Measurements from ENCODE around the gene RNF5. TPM values are rescaled to one million over a fixed set of nuclear protein-coding genes. Genes with fewer than 3 reads are reported as not detected.

Gene RNF5
- total RNA-seq, 4 donors from 2014 or later, result 74.5 to 117 (median 107) TPM

- no peak overlapping the region for H3K4me3 ChIP-seq
- no peak overlapping the region for H3K27ac ChIP-seq
- whole genome bisulfite sequencing, 2 donors, result 84 to 86% methylated on average over 1 of the region's 1 CpG
- peaks cover 0 to 19% (median 6%) of the 10 kb centered on the region in 4 donors for H3K4me1 ChIP-seq
- no peaks in the 10 kb centered on the region for H3K9me3 ChIP-seq
- no peaks in the 10 kb centered on the region for H3K27me3 ChIP-seq
- no peak for TF ChIP-seq EP300 (IDR thresholded peaks at IDR 0.05)
- TF ChIP-seq CTCF (IDR thresholded peaks at IDR 0.05), result no peak
- TF ChIP-seq POLR2A (IDR thresholded peaks at IDR 0.05), result no peak
- no peak for DNase-seq (ENCODE audit: low spot score in 2 of 2)
- H3K36me3 ChIP-seq, result peaks cover 0 to 10% (median 0%) of the 10 kb centered on the region in 3 donors
Observed at GRCh38 chr6:32146287-32146686, 31.9 kb upstream of the RNF5 start.

GRCh38 chr6:32146687-32147086, 31.5 kb upstream of the RNF5 start:
- no peak for DNase-seq (ENCODE audit: low spot score in 2 of 2)
- WGBS, 2 donors, result 35 to 39% methylated on average over 4 of the region's 4 CpGs
- no peak for TF ChIP-seq CTCF (IDR thresholded peaks at IDR 0.05)
- TF ChIP-seq POLR2A (IDR thresholded peaks at IDR 0.05), result no peak
- no peak for TF ChIP-seq EP300 (IDR thresholded peaks at IDR 0.05)
- Histone ChIP-seq H3K4me1 (peaks cover 0 to 22% (median 6%) of the 10 kb centered on the region in 4 donors), H3K9me3 (no peaks in the 10 kb centered on the region), H3K4me3 (no peak overlapping the region), H3K27ac (no peak overlapping the region), H3K36me3 (peaks cover 0 to 10% (median 0%) of the 10 kb centered on the region in 3 donors), H3K27me3 (no peaks in the 10 kb centered on the region)

- 91 to 95% methylated on average over 4 of the region's 4 CpGs for WGBS, 2 donors
- Histone ChIP-seq H3K9me3 (no peaks in the 10 kb centered on the region), H3K4me3 (no peak overlapping the region), H3K27me3 (no peaks in the 10 kb centered on the region), H3K4me1 (peaks cover 0 to 29% (median 13%) of the 10 kb centered on the region in 4 donors), H3K27ac (no peak overlapping the region), H3K36me3 (peaks cover 0 to 10% (median 0%) of the 10 kb centered on the region in 3 donors)
- DNase-seq (ENCODE audit: low spot score in 2 of 2), result no peak
- TF ChIP-seq EP300 (IDR thresholded peaks at IDR 0.05) (no peak), POLR2A (IDR thresholded peaks at IDR 0.05) (no peak), CTCF (IDR thresholded peaks at IDR 0.05) (no peak)
Observed at GRCh38 chr6:32147401-32148132, 30.6 kb upstream of the RNF5 start.

- H3K4me3 ChIP-seq, result peak overlapping the region in 2 of 4 donors; percentile 16 to 39
- no peaks in the 10 kb centered on the region for H3K27me3 ChIP-seq
- H3K9me3 ChIP-seq, result no peaks in the 10 kb centered on the region
- peaks cover 0 to 10% (median 0%) of the 10 kb centered on the region in 3 donors for H3K36me3 ChIP-seq
- no peak for TF ChIP-seq CTCF (IDR thresholded peaks at IDR 0.05)
- no peak for TF ChIP-seq EP300 (IDR thresholded peaks at IDR 0.05)
- TF ChIP-seq POLR2A (IDR thresholded peaks at IDR 0.05), result no peak
- H3K27ac ChIP-seq, result no peak overlapping the region
- DNase-seq (ENCODE audit: low spot score in 2 of 2), result peak in 1 of 2 donors; percentile 54
- WGBS, 2 donors, result 52 to 54% methylated on average over 39 of the region's 39 CpGs
- H3K4me1 ChIP-seq, result peaks cover 0 to 38% (median 15%) of the 10 kb centered on the region in 4 donors
Observed at GRCh38 chr6:32148289-32149091, 29.7 kb upstream of the RNF5 start.
